ENCODE data around the gene CEACAM19. TPM values are rescaled to one million over a fixed set of nuclear protein-coding genes. Genes with fewer than 3 reads are reported as not detected.
"Not testable (repeated sequence)": the region's sequence is repeated elsewhere in the genome, so short reads cannot be mapped to it uniquely, and the experiment has no call there.

Gene CEACAM19
- total RNA-seq, 2 experiments from 2014 or later: 0.62 to 1.4 TPM

DNA sequence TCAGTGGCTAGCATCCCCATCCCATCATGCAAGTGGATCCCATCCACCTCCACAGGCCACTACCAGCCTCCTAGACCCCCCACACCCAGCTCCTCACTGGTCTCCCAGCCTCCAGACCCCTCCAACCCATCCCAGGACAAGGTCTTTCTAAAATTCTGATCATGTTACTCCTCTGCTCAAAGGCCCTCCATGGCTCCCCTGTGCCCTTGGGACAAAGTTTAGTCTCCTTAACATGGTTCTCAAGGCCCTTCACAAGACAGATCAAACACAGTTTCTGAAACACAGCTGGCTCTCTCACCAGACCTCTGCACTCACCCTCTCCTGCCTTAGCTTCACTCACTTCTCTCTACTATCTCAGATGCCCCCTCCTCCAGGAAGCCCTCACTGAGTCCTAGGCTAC, 9.3 kb downstream of the CEACAM19 start:
- no peaks in the 10 kb centered on the region for H3K9me3 Mint-ChIP-seq
- H3K4me1 Mint-ChIP-seq: peaks cover 10% of the 10 kb centered on the region
- DNase-seq: no peak
- peaks cover 4% of the 10 kb centered on the region for H3K27me3 Mint-ChIP-seq
- H3K4me3 Mint-ChIP-seq: no peak overlapping the region
- H3K27ac Mint-ChIP-seq: no peak overlapping the region
- H3K36me3 Mint-ChIP-seq: peaks cover 6% of the 10 kb centered on the region

DNA sequence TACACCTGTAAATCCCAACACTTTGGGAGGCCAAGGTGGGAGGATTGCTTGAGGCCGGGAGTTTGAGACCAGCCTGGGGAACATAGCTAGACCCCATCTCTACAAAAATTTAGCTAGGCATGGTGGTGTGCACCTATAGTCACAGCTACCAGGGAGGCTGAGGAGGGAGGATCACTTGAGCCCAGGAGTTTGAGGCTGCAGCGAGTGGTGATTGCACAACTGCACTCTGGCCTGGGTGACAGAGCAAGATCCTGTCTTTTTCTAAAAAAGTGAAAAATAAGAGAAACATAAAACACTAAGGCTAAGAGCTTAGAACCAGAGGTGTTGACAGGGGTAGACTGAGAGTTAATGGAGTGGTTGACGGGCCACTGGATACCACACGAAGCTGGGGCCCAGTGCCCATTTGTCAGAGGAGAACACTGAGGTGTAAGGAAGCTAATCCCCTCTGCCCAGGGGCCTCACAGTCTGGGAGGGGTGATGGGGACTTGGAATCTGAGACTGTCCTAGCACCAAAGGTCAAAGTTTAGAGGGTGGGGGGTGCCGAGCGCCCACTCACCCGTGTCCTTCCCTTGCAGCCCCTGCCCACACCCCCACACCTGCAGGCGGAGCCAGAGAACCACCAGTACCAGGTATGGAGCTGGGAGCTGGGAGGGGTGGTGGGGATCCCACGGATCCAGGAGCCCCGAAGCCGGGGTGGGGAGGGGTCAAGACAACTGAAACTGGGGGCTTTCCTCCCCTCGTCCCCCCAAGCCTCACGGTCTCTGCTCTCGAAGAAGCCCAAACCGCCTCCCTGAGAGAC, 10.9 kb downstream of the CEACAM19 start:
- H3K9me3 Mint-ChIP-seq: no peaks in the 10 kb centered on the region
- peaks cover 10% of the 10 kb centered on the region for H3K4me1 Mint-ChIP-seq
- no peak for DNase-seq
- peaks cover 10% of the 10 kb centered on the region for H3K27me3 Mint-ChIP-seq
- peaks cover 6% of the 10 kb centered on the region for H3K36me3 Mint-ChIP-seq
- H3K4me3 Mint-ChIP-seq: no peak overlapping the region
- no peak overlapping the region for H3K27ac Mint-ChIP-seq

DNA sequence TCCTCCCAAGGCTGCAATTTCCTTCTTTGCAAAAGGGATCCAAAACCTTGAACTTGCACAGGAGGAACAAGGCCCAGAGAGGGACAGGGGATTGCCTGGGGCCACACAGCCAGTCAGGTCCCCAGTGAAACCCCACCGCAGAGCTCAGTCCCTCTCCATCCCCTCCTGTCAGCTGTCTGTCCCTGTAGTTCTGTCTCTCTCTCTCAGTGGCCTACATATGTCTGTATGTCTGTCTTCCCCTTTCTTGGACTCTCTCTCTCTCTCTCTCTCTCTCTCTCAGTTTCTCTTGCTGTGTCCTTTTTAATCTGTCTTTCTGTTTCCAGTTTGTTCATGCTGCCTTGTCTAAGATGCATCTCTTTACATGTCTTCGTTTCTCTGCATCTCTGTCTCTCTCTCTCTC, 11.5 kb downstream of the CEACAM19 start:
- DNase-seq: no peak
- Mint-ChIP-seq H3K27ac (peak overlapping the region; percentile 4), H3K4me1 (peaks cover 10% of the 10 kb centered on the region), H3K36me3 (peaks cover 6% of the 10 kb centered on the region), H3K27me3 (peaks cover 12% of the 10 kb centered on the region), H3K4me3 (no peak overlapping the region), H3K9me3 (no peaks in the 10 kb centered on the region)

DNA sequence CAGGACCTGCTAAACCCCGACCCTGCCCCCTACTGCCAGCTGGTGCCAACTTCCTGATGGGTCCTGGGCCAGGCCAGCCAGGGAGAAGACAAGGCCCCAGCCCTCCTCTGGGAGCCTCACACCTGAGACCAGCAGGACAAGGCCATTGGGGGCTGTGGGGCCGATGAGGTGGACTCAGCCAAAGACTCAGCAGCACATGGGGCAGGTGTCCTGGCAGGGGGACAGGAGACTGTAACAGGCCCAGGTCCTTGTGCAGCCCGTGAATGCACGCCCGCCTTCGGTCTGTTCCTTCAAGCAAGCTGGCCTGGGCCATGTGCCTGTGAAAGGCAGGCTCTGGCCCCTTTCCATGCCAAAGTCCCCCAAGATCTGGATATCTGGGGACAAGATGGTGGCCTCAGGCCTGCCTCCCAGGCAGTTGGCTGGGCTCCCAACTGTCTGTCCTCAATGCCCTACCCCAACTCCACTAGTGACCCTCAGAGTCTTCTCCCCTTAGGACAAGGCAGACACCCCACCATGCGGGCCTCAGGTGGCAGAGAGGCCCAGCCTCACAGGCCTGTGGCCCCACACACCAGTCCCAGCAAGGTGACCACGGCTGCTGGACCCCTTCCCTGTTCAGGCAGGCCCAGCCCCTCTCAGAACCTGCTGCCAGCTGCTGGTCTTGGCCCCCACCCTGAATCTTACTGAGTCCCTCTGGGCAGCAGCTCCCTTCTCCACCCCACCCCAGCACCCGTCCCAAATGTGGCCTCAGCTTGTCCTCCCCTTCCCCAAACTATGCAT, 12.3 kb downstream of the CEACAM19 start:
- Mint-ChIP-seq H3K4me1 (peaks cover 11% of the 10 kb centered on the region), H3K4me3 (no peak overlapping the region), H3K27me3 (peaks cover 16% of the 10 kb centered on the region), H3K27ac (no peak overlapping the region), H3K36me3 (peaks cover 6% of the 10 kb centered on the region), H3K9me3 (no peaks in the 10 kb centered on the region)
- no peak for DNase-seq

DNA sequence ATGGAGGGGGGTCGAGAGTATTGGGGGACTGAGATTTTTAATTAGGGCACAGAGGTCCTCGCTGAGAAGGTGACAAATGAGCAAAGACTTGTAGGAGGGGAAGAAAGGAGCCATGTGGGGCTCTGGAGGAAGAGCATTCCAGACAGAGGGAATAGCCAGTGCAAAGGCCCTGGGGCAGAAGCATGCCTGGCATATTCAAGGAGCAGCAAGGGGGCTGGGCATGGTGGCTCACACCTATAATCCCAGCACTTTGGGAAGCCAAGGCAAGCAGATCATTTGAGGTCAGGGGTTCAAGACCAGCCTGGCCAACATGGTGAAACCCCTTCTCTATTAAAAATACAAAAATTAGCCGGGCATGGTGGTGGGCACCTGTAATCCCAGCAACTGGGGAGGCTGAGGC, 13.1 kb downstream of the CEACAM19 start:
- not testable (repeated sequence) for H3K27ac Mint-ChIP-seq, H3K9me3 Mint-ChIP-seq, H3K36me3 Mint-ChIP-seq, DNase-seq, H3K4me3 Mint-ChIP-seq
- Mint-ChIP-seq H3K4me1 (peaks cover 17% of the 10 kb centered on the region), H3K27me3 (peaks cover 20% of the 10 kb centered on the region)

DNA sequence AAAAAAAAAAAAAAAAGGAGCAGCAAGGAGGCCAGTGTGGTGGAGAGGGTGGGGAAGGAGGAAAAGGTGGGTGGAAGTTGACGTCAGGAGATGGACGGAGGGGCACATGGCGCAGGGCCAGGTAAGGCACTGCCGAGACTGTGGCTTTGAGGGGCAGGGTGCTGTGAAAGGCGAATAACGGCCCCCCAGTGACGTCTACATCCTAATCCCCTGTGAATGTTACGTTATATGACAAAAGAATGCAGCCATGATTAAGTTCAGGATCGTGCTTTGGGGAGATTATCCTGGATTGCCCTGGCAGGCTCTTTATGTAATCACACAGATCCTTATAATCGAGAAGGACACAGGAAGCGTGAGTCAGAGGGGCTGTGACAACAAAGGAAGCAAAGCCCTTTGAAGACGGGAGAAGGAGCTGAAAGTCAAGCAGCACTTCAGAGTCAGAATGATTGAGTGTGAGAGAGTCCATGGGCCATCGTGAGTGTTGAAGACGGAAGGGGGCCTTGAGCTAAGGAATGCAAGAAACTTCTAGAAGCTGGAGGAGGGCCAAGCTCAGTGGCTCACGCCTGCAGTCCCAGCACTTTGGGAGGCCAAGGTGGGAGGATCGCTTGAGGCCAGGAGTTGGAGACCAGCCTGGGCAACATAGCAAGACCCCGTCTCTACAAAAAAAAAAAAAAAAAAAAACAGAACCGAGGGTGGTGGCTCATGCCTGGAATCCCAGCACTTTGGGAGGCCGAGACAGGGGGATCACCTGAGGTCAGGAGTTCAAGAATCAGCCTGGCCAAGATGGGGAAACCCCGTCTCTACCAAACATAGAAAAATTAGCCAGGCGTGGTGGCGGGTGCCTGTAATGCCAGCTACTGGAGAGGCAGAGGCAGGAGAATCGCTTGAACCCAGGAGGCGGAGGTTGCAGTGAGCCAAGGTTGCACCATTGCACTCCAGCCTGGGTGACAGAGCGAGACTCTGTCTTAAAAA, 13.9 kb downstream of the CEACAM19 start:
- peak; percentile 42 for DNase-seq
- Mint-ChIP-seq H3K4me1 (peaks cover 21% of the 10 kb centered on the region), H3K27me3 (peaks cover 20% of the 10 kb centered on the region), H3K4me3 (peak overlapping the region; percentile 33), H3K27ac (peak overlapping the region; percentile 47), H3K9me3 (no peaks in the 10 kb centered on the region), H3K36me3 (peaks cover 6% of the 10 kb centered on the region)

DNA sequence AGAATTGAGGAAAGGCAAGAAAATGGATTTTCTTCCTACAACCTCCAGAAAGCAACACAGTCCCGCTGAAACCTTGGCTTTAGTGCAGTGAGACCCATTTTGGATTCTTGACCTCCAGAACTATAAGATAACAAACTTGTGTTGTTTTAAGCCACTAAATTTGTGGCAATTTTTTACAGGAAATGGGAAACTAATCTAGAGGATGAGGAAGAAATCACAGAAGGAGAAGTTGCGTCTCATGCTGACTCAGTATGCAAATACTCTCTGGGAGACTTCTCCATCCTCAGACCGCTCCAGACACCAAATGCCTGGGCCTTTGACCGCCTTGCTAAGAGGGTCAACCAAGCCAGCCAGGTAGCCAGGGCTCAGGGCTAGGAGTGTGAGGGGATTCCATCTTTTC, 14.6 kb downstream of the CEACAM19 start:
- H3K9me3 Mint-ChIP-seq: no peaks in the 10 kb centered on the region
- no peak overlapping the region for H3K4me3 Mint-ChIP-seq
- no peak overlapping the region for H3K27ac Mint-ChIP-seq

DNA sequence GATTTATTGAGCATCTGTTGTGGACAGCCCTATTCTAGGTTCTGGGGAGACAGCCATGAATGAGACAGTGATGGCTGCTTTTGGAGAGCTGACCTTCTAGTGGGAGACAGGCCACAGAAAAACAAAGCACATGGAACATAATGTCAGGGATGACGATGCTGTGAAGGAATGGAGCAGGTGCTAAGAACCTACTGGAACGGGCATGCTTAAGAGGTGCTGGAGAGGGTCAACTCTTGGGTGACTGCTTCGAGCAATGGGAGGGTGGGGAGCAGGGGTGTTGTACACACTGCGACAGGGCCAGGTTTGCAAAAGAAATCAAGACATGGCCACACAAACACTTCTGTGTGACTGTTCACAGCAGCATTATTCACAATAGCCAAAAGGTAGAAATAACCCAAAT, 15.6 kb downstream of the CEACAM19 start:
- Mint-ChIP-seq H3K36me3 (peaks cover 6% of the 10 kb centered on the region), H3K4me3 (no peak overlapping the region), H3K27me3 (peaks cover 20% of the 10 kb centered on the region), H3K4me1 (peaks cover 25% of the 10 kb centered on the region), H3K9me3 (no peaks in the 10 kb centered on the region), H3K27ac (no peak overlapping the region)
- no peak for DNase-seq

More for the DNA sequence above, 14.6 kb downstream of the CEACAM19 start:
- H3K36me3 Mint-ChIP-seq: peaks cover 6% of the 10 kb centered on the region
- peaks cover 21% of the 10 kb centered on the region for H3K4me1 Mint-ChIP-seq
- DNase-seq: no peak
- peaks cover 20% of the 10 kb centered on the region for H3K27me3 Mint-ChIP-seq

DNA sequence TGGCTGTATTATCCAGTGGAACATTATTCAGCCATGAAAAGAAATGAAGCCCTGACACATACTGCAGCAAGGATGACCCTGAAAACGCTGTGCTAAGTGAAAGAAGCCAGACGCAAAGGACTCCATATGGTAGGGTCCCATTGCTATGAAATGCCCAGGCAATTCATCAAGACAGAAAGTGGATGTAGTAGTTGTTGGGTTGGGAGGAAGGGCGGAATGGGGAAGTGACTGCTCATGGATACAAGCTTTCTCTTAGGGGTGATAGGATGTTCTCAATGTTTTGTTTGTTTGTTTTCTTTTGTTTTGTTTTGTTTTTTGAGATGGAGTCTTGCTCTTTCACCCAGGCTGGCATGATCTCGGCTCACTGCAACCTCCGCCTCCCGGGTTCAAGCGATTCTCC, 16.6 kb downstream of the CEACAM19 start:
- no peak overlapping the region for H3K4me3 Mint-ChIP-seq
- H3K27ac Mint-ChIP-seq: no peak overlapping the region
- H3K9me3 Mint-ChIP-seq: no peaks in the 10 kb centered on the region
- H3K36me3 Mint-ChIP-seq: peaks cover 6% of the 10 kb centered on the region
- peaks cover 34% of the 10 kb centered on the region for H3K4me1 Mint-ChIP-seq
- H3K27me3 Mint-ChIP-seq: peaks cover 20% of the 10 kb centered on the region
- DNase-seq: no peak

DNA sequence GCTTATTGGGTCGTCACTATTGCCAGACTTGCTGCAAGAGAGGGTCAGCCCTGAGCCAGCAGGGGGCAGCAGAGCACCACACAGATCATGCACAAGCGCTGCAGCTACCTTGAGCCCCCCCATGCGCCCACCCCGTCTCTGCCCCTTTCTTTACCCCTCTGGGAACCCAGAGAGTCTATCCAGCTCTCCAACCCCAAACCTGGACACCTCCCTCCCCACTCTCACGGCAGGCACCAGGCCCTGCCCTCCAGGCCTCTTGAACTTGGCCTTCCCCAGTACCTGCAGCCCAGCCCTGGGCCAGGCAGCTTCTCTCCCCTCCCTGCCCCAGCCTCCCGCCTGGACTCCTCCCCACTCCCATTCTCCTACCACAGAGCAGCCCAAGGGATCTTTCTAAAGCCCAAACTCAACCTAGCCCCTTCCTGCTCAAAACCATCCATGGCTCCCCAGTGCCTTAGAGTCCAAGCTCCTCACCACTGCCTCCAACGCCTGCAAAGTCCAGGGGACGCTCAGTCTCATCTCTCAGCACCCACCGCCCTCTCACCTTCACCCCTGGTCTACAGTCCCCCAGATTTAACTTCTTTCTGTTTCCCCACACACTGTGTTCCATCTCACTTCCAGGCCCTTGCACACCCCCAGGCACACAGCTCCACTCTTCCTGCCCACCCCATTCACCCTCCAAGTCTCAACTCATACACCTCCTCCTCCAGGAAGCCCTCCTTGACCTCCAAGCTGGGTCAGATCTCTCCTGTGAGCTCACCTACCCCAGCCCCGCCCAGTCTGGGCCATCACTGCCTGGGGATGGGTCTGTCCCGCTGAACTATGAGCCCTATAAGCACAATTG, 18.2 kb downstream of the CEACAM19 start:
- H3K36me3 Mint-ChIP-seq: peaks cover 2% of the 10 kb centered on the region
- no peak overlapping the region for H3K27ac Mint-ChIP-seq
- H3K4me3 Mint-ChIP-seq: no peak overlapping the region
- peak; percentile 76 for DNase-seq
- no peaks in the 10 kb centered on the region for H3K9me3 Mint-ChIP-seq
- H3K27me3 Mint-ChIP-seq: peaks cover 20% of the 10 kb centered on the region
- H3K4me1 Mint-ChIP-seq: peaks cover 35% of the 10 kb centered on the region

DNA sequence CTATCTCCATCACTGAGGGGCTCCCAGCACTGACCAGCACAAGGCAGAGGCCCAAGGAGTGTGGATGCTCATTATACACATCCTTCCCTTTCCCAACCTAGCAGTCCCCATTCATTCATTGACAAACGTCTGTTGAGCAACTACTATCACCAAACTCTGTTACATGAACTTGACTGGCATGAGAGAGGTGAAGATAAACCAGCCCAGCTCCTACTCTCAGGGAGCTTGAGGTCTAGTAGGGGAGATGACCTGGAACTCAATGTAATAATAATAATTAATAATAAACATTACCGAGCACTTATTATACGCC, 18.8 kb downstream of the CEACAM19 start:
- no peak for DNase-seq
- no peaks in the 10 kb centered on the region for H3K9me3 Mint-ChIP-seq
- H3K4me1 Mint-ChIP-seq: peaks cover 31% of the 10 kb centered on the region
- no peak overlapping the region for H3K4me3 Mint-ChIP-seq
- no peak overlapping the region for H3K27ac Mint-ChIP-seq
- H3K36me3 Mint-ChIP-seq: peaks cover 2% of the 10 kb centered on the region
- peaks cover 18% of the 10 kb centered on the region for H3K27me3 Mint-ChIP-seq

DNA sequence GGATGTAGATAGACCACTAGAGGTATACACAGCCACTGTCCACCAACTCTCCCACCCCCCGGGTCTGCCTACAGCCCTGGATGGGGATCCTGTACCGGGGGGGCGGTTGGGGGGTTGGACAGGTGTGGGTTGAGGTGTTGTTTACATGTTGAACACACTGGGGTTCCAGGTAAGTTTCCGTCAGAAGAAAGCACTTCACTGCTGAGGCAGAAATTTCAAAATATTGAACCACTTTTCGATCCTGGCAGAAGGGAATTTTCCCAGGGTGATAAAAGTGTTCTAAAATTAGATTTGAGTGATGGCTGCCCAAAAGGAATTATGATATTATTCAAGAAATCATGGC, 21.1 kb downstream of the CEACAM19 start:
- Mint-ChIP-seq H3K27me3 (peaks cover 9% of the 10 kb centered on the region), H3K27ac (peak overlapping the region; percentile 80), H3K9me3 (no peaks in the 10 kb centered on the region), H3K36me3 (no peaks in the 10 kb centered on the region), H3K4me1 (peaks cover 30% of the 10 kb centered on the region), H3K4me3 (peak overlapping the region; percentile 70)
- no peak for DNase-seq

DNA sequence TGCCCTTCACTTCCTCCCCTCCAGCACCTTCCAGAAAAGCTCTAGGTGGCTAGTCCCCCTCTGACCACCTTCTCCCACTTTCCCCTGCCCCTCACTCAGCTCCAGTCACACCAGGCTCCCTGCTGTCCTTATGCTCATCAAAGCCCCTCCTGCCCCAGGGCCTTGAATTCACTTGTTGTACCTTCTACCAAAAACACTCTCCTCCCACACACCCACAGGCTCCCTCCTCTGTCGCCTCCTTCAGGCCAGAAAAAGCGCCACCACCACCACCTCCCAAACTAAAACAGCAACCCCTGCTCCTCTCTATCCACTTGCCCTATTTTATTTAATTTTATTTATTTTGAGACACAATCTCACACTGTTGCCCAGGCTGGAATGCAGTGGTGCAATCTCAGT, 22.9 kb downstream of the CEACAM19 start:
- Mint-ChIP-seq H3K4me1 (peaks cover 30% of the 10 kb centered on the region), H3K27me3 (no peaks in the 10 kb centered on the region), H3K9me3 (no peaks in the 10 kb centered on the region), H3K4me3 (no peak overlapping the region), H3K27ac (no peak overlapping the region), H3K36me3 (no peaks in the 10 kb centered on the region)
- DNase-seq: peak; percentile 31

DNA sequence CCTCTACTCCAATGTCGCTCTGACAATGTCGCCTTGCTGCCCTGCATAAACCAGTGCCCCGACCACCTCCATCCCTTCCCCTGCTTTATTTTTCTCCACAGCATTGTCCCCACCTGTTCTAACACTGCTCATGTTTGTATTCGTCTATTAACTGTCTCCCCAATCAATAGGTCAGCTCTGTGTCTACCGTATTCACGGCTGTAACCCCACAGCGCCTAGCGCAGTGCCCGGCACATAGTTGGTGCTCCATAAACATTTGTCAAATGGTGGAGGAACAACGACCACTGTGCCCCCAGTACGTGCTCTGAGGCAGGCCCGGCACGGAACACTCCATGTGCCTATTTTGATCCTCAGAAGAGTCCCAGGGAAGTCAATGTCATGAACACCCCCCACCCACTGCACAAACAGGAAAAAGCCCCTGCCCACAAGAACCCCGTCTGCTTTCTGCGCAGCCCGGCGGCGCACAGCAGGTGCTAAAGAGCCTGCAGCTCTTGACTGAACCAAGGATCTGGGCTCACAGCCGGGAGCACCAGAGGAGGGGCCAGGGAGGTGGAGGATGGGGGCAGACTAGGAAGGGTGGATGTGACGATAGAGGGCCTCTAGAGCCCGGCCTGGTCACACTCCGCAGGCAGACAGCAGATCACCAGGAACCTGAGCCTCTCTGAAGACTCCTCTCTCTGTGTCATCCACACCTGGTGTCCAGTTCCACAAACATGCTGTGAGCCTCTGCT, 25.8 kb downstream of the CEACAM19 start:
- no peaks in the 10 kb centered on the region for H3K9me3 Mint-ChIP-seq
- peaks cover 18% of the 10 kb centered on the region for H3K4me1 Mint-ChIP-seq
- no peak for DNase-seq
- no peak overlapping the region for H3K4me3 Mint-ChIP-seq
- H3K27ac Mint-ChIP-seq: no peak overlapping the region
- H3K36me3 Mint-ChIP-seq: no peaks in the 10 kb centered on the region
- no peaks in the 10 kb centered on the region for H3K27me3 Mint-ChIP-seq
